Subcutaneous adipose tissue (tissue), 4 donors: ENCODE data around the gene PPP1R15B. TPM values are rescaled to one million over a fixed set of nuclear protein-coding genes. Genes with fewer than 3 reads are reported as not detected.

Source experiments
- CTCF ChIP-seq: fragments of 450-650 bp; IDR thresholded peaks from one replicate; pipeline ENCODE4 v1.5.1; 2016; ENCODE audit warnings: low read depth, mild to moderate bottlenecking, control low read depth, antibody characterized with exemption, moderate library complexity
- total RNA-seq, 4 donors: library from RNA; depleted of rRNA; stranded (reverse); fragments of >200 nt; gene quantifications; one replicate each; pipeline ENCODE4 v1.1.0, GENCODE V29; 2016

PPP1R15B gene
- total RNA-seq, 4 donors from 2014 or later: 41.4 to 94.9 (median 53.2) TPM

- no peak for TF ChIP-seq CTCF
These were observed 33.6 kb downstream of the PPP1R15B start for GRCh38 chr1:204377800-204378668.

GRCh38 chr1:204376919-204377799 is 34.5 kb downstream of the PPP1R15B start:
- no peak for TF ChIP-seq CTCF

GRCh38 chr1:204376465-204376864 is 35.2 kb downstream of the PPP1R15B start:
- TF ChIP-seq CTCF: no peak

- TF ChIP-seq CTCF: no peak
These were observed 37.7 kb downstream of the PPP1R15B start for GRCh38 chr1:204373911-204374310.

GRCh38 chr1:204370176-204370575 is 41.4 kb downstream of the PPP1R15B start:
- TF ChIP-seq CTCF: no peak

GRCh38 chr1:204368996-204369726 is 42.5 kb downstream of the PPP1R15B start:
- TF ChIP-seq CTCF: no peak
